GM12878 (cell line): ENCODE measurements around the gene IFITM5. TPM values are rescaled to one million over a fixed set of nuclear protein-coding genes. Genes with fewer than 3 reads are reported as not detected.

ENCODE experiments used
- ATAC-seq: fragments of 200-7000 bp; cut with Tn5 transposase; 3 replicates; pipeline ENCODE4 v1.9.1; 2020; ENCODE audit warnings: mild to moderate bottlenecking, moderate library complexity
- BruUV-seq: library from RNA; stranded (reverse); fragments of 400-500 nt; replicated peaks from 2 replicates; lab custom pipeline; 2021; lab: Mats Ljungman, UMichigan
- CTCF ChIA-PET: fragments of 300-600 bp; sonication (Branson Sonifier 250); formaldehyde crosslinking; extraction: SDS; loops from one replicate; lab custom pipeline; 2021; ENCODE audit warnings: inconsistent platforms; lab: Yijun Ruan, JAX
- POLR2A ChIA-PET: fragments of 350-600 bp; formaldehyde crosslinking; extraction: SDS; loops from one replicate; lab custom pipeline; 2021; ENCODE audit warnings: inconsistent platforms; lab: Charles Lee
- RAD21 ChIA-PET: fragments of 300-600 bp; sonication (Branson Sonifier 250); formaldehyde crosslinking; loops from one replicate; lab custom pipeline; 2023; ENCODE audit warnings: antibody characterized with exemption; ENCODE audit not compliant: unreplicated experiment; lab: Charles Lee
- SMC1A ChIA-PET: fragments of 300-600 bp; sonication (Branson Sonifier 250); formaldehyde crosslinking; loops from one replicate; lab custom pipeline; 2023; ENCODE audit not compliant: unreplicated experiment, uncharacterized antibody; lab: Charles Lee
- DNase-seq: peaks from one replicate; pipeline ENCODE4 v3.0.0-alpha.2; 2011; ENCODE audit warnings: low read depth, low spot score
- FAIRE-seq: peaks from 3 replicates; lab custom pipeline; 2011; peaks lifted over from hg19 to GRCh38; lab: Jason Lieb, UNC
- H2AFZ ChIP-seq: 2 replicates; pipeline ENCODE4 v1.6.0; 2011; ENCODE audit warnings: low read depth, low read length, control low read depth; ENCODE audit not compliant: control insufficient read depth
- H3K27ac ChIP-seq: 2 replicates; pipeline ENCODE4 v1.5.1; 2011; ENCODE audit warnings: control low read depth; ENCODE audit not compliant: control insufficient read depth, insufficient read depth
- H3K27me3 ChIP-seq, 2 experiments: replicated peaks in 1 of 2; 2 replicates each; pipeline versions ENCODE4 v1.6.0 to v1.6.1; 2011; ENCODE audit warnings: low read length in 1 of 2; ENCODE audit not compliant: control insufficient read depth in 2 of 2, insufficient read depth in 2 of 2
- H3K36me3 ChIP-seq, 2 experiments: 2 replicates each; pipeline ENCODE4 v1.5.1; 2011; ENCODE audit warnings: low read length in 1 of 2; ENCODE audit not compliant: control insufficient read depth in 2 of 2, insufficient read depth in 2 of 2
- H3K4me1 ChIP-seq: 2 replicates; pipeline ENCODE4 v1.6.1; 2011; ENCODE audit warnings: mild to moderate bottlenecking, low read length, moderate library complexity, mixed read lengths; ENCODE audit not compliant: control insufficient read depth, insufficient read depth
- H3K4me2 ChIP-seq: 2 replicates; pipeline ENCODE4 v1.6.0; 2011; ENCODE audit warnings: control low read depth; ENCODE audit not compliant: control insufficient read depth, insufficient read depth
- H3K4me3 ChIP-seq: fragments of 200-600 bp; sonication (generic); 2 replicates; pipeline ENCODE4 v1.5.1; 2016
- H3K79me2 ChIP-seq: 2 replicates; pipeline ENCODE4 v1.6.0; 2011; ENCODE audit warnings: low read length; ENCODE audit not compliant: control insufficient read depth, insufficient read depth
- H3K9ac ChIP-seq: 2 replicates; pipeline ENCODE4 v1.8.0; 2011; ENCODE audit warnings: low read length, control low read depth, mixed read lengths; ENCODE audit not compliant: control insufficient read depth, insufficient read depth
- H3K9me3 ChIP-seq: replicated peaks from 3 replicates; pipeline ENCODE4 v1.5.1; 2011; ENCODE audit warnings: mild to moderate bottlenecking, low read length; ENCODE audit not compliant: control insufficient read depth, insufficient read depth
- H4K20me1 ChIP-seq: 2 replicates; pipeline ENCODE4 v1.6.0; 2011; ENCODE audit not compliant: control insufficient read depth, insufficient read depth
- ATF3 ChIP-seq: IDR thresholded peaks from 2 replicates; pipeline ENCODE4 v1.6.1; 2011; ENCODE audit warnings: low read depth, mild to moderate bottlenecking, low read length, moderate library complexity, borderline replicate concordance; ENCODE audit errors: extremely low read depth
- ATF7 ChIP-seq: fragments of 450-650 bp; IDR thresholded peaks from 2 replicates; pipeline ENCODE4 v1.6.1; 2016; ENCODE audit warnings: low read depth, mild to moderate bottlenecking
- BACH1 ChIP-seq: fragments of 450-650 bp; IDR thresholded peaks from 2 replicates; pipeline ENCODE4 v1.6.1; 2017; ENCODE audit warnings: mild to moderate bottlenecking, borderline replicate concordance
- CBX5 ChIP-seq: sonication (generic); IDR thresholded peaks from 2 replicates; pipeline ENCODE4 v1.6.1; 2016; ENCODE audit warnings: low read depth, moderate library complexity, mild to moderate bottlenecking, inconsistent platforms
- CUX1 ChIP-seq: IDR thresholded peaks from 2 replicates; pipeline ENCODE4 v1.6.1; 2012; ENCODE audit warnings: improper control_type of control experiment, low read depth, low read length; ENCODE audit not compliant: insufficient replicate concordance
- HCFC1 ChIP-seq: fragments of 150-350 bp; IDR thresholded peaks from 2 replicates; pipeline ENCODE4 v1.6.1; 2014; ENCODE audit warnings: low read length
- KLF5 ChIP-seq: fragments of 450-650 bp; IDR thresholded peaks from 2 replicates; pipeline ENCODE4 v1.6.1; 2014; ENCODE audit warnings: mild to moderate bottlenecking; ENCODE audit not compliant: partially characterized antibody
- MEF2A ChIP-seq: IDR thresholded peaks from 2 replicates; pipeline ENCODE4 v1.6.1; 2011; ENCODE audit warnings: low read depth, mild to moderate bottlenecking, low read length, moderate library complexity; ENCODE audit not compliant: insufficient read depth
- PAX8 ChIP-seq: fragments of 450-650 bp; IDR thresholded peaks from 2 replicates; pipeline ENCODE4 v1.6.1; 2017; ENCODE audit warnings: mild to moderate bottlenecking, moderate library complexity
- POLR2AphosphoS2 ChIP-seq: IDR thresholded peaks from 2 replicates; pipeline ENCODE4 v1.6.1; 2011; ENCODE audit warnings: low read depth, mild to moderate bottlenecking, low read length, improper control_type of control experiment, moderate library complexity
- PRDM15 ChIP-seq: fragments of 450-650 bp; formaldehyde crosslinking; IDR thresholded peaks from 2 replicates; pipeline ENCODE4 v1.4.0; 2020; ENCODE audit warnings: mild to moderate bottlenecking, moderate library complexity
- RAD51 ChIP-seq: fragments of 450-650 bp; IDR thresholded peaks from 2 replicates; pipeline ENCODE4 v1.6.1; 2016; ENCODE audit warnings: moderate library complexity, mild to moderate bottlenecking, inconsistent platforms
- RCOR1 ChIP-seq: conservative IDR thresholded peaks from 2 replicates; pipeline ENCODE4 v1.6.1; 2012; ENCODE audit warnings: low read depth, low read length, improper control_type of control experiment
- TCF7 ChIP-seq: IDR thresholded peaks from 2 replicates; pipeline ENCODE4 v1.6.1; 2014; ENCODE audit warnings: antibody characterized with exemption, borderline replicate concordance
- ZZZ3 ChIP-seq: IDR thresholded peaks from 2 replicates; pipeline ENCODE4 v1.6.1; 2011; ENCODE audit warnings: low read depth; ENCODE audit not compliant: control insufficient read depth, insufficient read length
- WGBS: methylation state at CpG from one replicate; pipeline ENCODE4 v1.1.6; 2016; ENCODE audit warnings: low lambda C conversion rate; ENCODE audit not compliant: insufficient replicate concordance, insufficient coverage; ENCODE audit errors: missing lambda C conversion rate; 5-methylcytosine and 5-hydroxymethylcytosine counted together
- in situ Hi-C: fragments of 300-500 bp; cut with MboI; formaldehyde crosslinking; loops from 9 replicates; pipeline ENCODE4 v1.14.3; 2018; ENCODE audit warnings: mixed read lengths
- intact Hi-C: fragments of 100-400 bp; cut with micrococcal nuclease; formaldehyde crosslinking; loops from one replicate; pipeline ENCODE4 v1.14.2; 2022; ENCODE audit not compliant: unreplicated experiment
- polyA plus RNA-seq, 11 experiments: library from polyadenylated mRNA; depleted of rRNA in 4 of 11; unstranded in 6 of 11; stranded (reverse) in 5 of 11; fragments of >200 nt; fragmentation: Nextera tagmentation in 4 of 11; fragmentation: Illumina TruSeq in 1 of 11; extraction: Ambion mirVana in 4 of 11; extraction: Trizol in 1 of 11; gene quantifications; 1 replicate in 1 of 11; 2 replicates in 10 of 11; pipeline versions ENCODE4 v1.2.1 to v1.2.3, GENCODE V29; 2011 to 2016; ENCODE audit warnings: inconsistent platforms in 2 of 11, missing spikeins in 2 of 11, low read depth in 1 of 11
- total RNA-seq, 4 experiments: library from RNA; depleted of rRNA in 3 of 4; stranded (reverse); fragments of >200 nt in 3 of 4; fragmentation: Illumina TruSeq in 1 of 4; extraction: Trizol in 1 of 4; gene quantifications; 2 replicates each; pipeline versions ENCODE4 v1.2.1 to v1.2.3, GENCODE V29; 2013 to 2021

Gene IFITM5
- total and polyA plus RNA-seq, 10 of the 15 experiments (the other 5 are each of a cell fraction or from before 2014, with no cell fraction given) = not detected

- FAIRE-seq = no peak
- no peak overlapping the region for H3K4me2 ChIP-seq
- BruUV-seq = no TSS peak
- H3K4me1 ChIP-seq = peaks cover 25% of the 10 kb centered on the region
- POLR2A ChIA-PET = interaction anchor here (6.0 kb wide), 1 partner anchor 12 kb away, joined by 67 read pairs; no protein-coding TSS in a partner anchor
- H3K4me3 ChIP-seq = no peak overlapping the region
- peaks cover 5% of the 10 kb centered on the region; the same call in 2 of the 3 replicates for H3K9me3 ChIP-seq
- CTCF ChIA-PET = interaction anchor here (2.5 kb wide), 1 partner anchor 14 kb away, joined by 13 read pairs; no protein-coding TSS in a partner anchor
- no peak overlapping the region for H3K27ac ChIP-seq
- intact Hi-C loops = no loop called here
- no peaks in the 10 kb centered on the region for H3K27me3 ChIP-seq
- ATAC-seq = no peak
- WGBS = 83% methylated on average over 25 of the region's 25 CpGs
- no peaks in the 10 kb centered on the region for H3K36me3 ChIP-seq
- H3K79me2 ChIP-seq = no peaks in the 10 kb centered on the region
- no peak overlapping the region for H2AFZ ChIP-seq
- SMC1A ChIA-PET = no interaction called here
- DNase-seq = no peak
- in situ Hi-C loops = no loop called here
- no peaks in the 10 kb centered on the region for H4K20me1 ChIP-seq
- RAD21 ChIA-PET = no interaction called here
- no peak overlapping the region for H3K9ac ChIP-seq
- TF ChIP-seq MEF2A = no peak
- TF ChIP-seq RCOR1 = no peak
- no peak for TF ChIP-seq TCF7
- TF ChIP-seq KLF5 = no peak
- no peak for TF ChIP-seq CBX5
- no peak for TF ChIP-seq ATF3
- no peak for TF ChIP-seq BACH1
- no peak for TF ChIP-seq PRDM15 (CRISPR knock-in tag)
- TF ChIP-seq PAX8 = no peak
- TF ChIP-seq RAD51 = no peak
- TF ChIP-seq ZZZ3 = no peak
- no peak for TF ChIP-seq POLR2AphosphoS2
- no peak for TF ChIP-seq CUX1
- TF ChIP-seq ATF7 = no peak
- TF ChIP-seq HCFC1 = no peak
Observed at GRCh38 chr11:334264-334994, 35.1 kb upstream of the IFITM5 start.
